ENCODE data around the gene HYDIN. TPM values are rescaled to one million over a fixed set of nuclear protein-coding genes. Genes with fewer than 3 reads are reported as not detected.
"Not testable (repeated sequence)": the region's sequence is repeated elsewhere in the genome, so short reads cannot be mapped to it uniquely, and the experiment has no call there.

HYDIN gene
- total and polyA plus RNA-seq, 2 experiments from 2014 or later = 0.04 to 0.67 TPM

GRCh38 chr16:71110565-71110964 is 120.0 kb downstream of the HYDIN start:
- WGBS (ENCODE audit: low lambda C conversion rate, missing lambda C conversion rate) = 100% methylated on average over 1 of the region's 3 CpGs
- H3K79me2 ChIP-seq; H3K27me3 ChIP-seq; H3K9me2 ChIP-seq (replicated peaks; ENCODE audit: insufficient read depth); DNase-seq (ENCODE audit: low spot score); H2AFZ ChIP-seq; H3K27ac ChIP-seq; H3K4me1 ChIP-seq (ENCODE audit: insufficient read depth); H3K36me3 ChIP-seq (replicated peaks; ENCODE audit: insufficient read depth, low read depth); H3K4me2 ChIP-seq; H3K4me3 ChIP-seq; H3K9me3 ChIP-seq (ENCODE audit: low read depth); H4K20me1 ChIP-seq (ENCODE audit: insufficient read depth, poor library complexity, severe bottlenecking): not testable (repeated sequence)

- 69% methylated on average over 1 of the region's 3 CpGs for WGBS (ENCODE audit: low lambda C conversion rate, missing lambda C conversion rate)
- not testable (repeated sequence) for H3K4me2 ChIP-seq; H3K9me3 ChIP-seq (ENCODE audit: low read depth); H3K79me2 ChIP-seq; H4K20me1 ChIP-seq (ENCODE audit: insufficient read depth, poor library complexity, severe bottlenecking); H3K4me1 ChIP-seq (ENCODE audit: insufficient read depth); H3K4me3 ChIP-seq; H3K36me3 ChIP-seq (replicated peaks; ENCODE audit: insufficient read depth, low read depth); H3K27ac ChIP-seq; H3K27me3 ChIP-seq; H2AFZ ChIP-seq; H3K9me2 ChIP-seq (replicated peaks; ENCODE audit: insufficient read depth); DNase-seq (ENCODE audit: low spot score)
These were observed 120.8 kb downstream of the HYDIN start for GRCh38 chr16:71109656-71110208.

- not testable (repeated sequence) for H4K20me1 ChIP-seq (ENCODE audit: insufficient read depth, poor library complexity, severe bottlenecking); H3K4me3 ChIP-seq; H3K79me2 ChIP-seq; H3K4me1 ChIP-seq (ENCODE audit: insufficient read depth); H3K36me3 ChIP-seq (replicated peaks; ENCODE audit: insufficient read depth, low read depth); H3K9me2 ChIP-seq (replicated peaks; ENCODE audit: insufficient read depth); H3K27ac ChIP-seq; H3K9me3 ChIP-seq (ENCODE audit: low read depth); H3K27me3 ChIP-seq; H2AFZ ChIP-seq; DNase-seq (ENCODE audit: low spot score); H3K4me2 ChIP-seq
These were observed 124.6 kb downstream of the HYDIN start for GRCh38 chr16:71105881-71106280.

GRCh38 chr16:71083573-71083972 is 146.9 kb downstream of the HYDIN start:
- H3K9me2 ChIP-seq (replicated peaks; ENCODE audit: insufficient read depth); H3K4me2 ChIP-seq; H3K4me3 ChIP-seq; H4K20me1 ChIP-seq (ENCODE audit: insufficient read depth, poor library complexity, severe bottlenecking); H2AFZ ChIP-seq; H3K79me2 ChIP-seq; H3K9me3 ChIP-seq (ENCODE audit: low read depth); H3K27ac ChIP-seq; H3K4me1 ChIP-seq (ENCODE audit: insufficient read depth); H3K36me3 ChIP-seq (replicated peaks; ENCODE audit: insufficient read depth, low read depth); H3K27me3 ChIP-seq; DNase-seq (ENCODE audit: low spot score): not testable (repeated sequence)
- 95% methylated on average over 5 of the region's 6 CpGs for WGBS (ENCODE audit: low lambda C conversion rate, missing lambda C conversion rate)

GRCh38 chr16:71080777-71081176 is 149.7 kb downstream of the HYDIN start:
- not testable (repeated sequence) for H2AFZ ChIP-seq; H4K20me1 ChIP-seq (ENCODE audit: insufficient read depth, poor library complexity, severe bottlenecking); H3K4me3 ChIP-seq; DNase-seq (ENCODE audit: low spot score); H3K36me3 ChIP-seq (replicated peaks; ENCODE audit: insufficient read depth, low read depth); H3K4me1 ChIP-seq (ENCODE audit: insufficient read depth); H3K9me3 ChIP-seq (ENCODE audit: low read depth); H3K4me2 ChIP-seq; H3K79me2 ChIP-seq; H3K27ac ChIP-seq; H3K9me2 ChIP-seq (replicated peaks; ENCODE audit: insufficient read depth); H3K27me3 ChIP-seq
- WGBS (ENCODE audit: low lambda C conversion rate, missing lambda C conversion rate) = 67% methylated on average over 1 of the region's 1 CpG

GRCh38 chr16:71080262-71080661 is 150.3 kb downstream of the HYDIN start:
- 86% methylated on average over 1 of the region's 1 CpG for WGBS (ENCODE audit: low lambda C conversion rate, missing lambda C conversion rate)
- H3K9me3 ChIP-seq (ENCODE audit: low read depth); DNase-seq (ENCODE audit: low spot score); H3K4me3 ChIP-seq; H4K20me1 ChIP-seq (ENCODE audit: insufficient read depth, poor library complexity, severe bottlenecking); H3K9me2 ChIP-seq (replicated peaks; ENCODE audit: insufficient read depth); H3K36me3 ChIP-seq (replicated peaks; ENCODE audit: insufficient read depth, low read depth); H3K27ac ChIP-seq; H3K27me3 ChIP-seq; H3K79me2 ChIP-seq; H3K4me2 ChIP-seq; H2AFZ ChIP-seq; H3K4me1 ChIP-seq (ENCODE audit: insufficient read depth): not testable (repeated sequence)

- H3K79me2 ChIP-seq; H3K9me2 ChIP-seq (replicated peaks; ENCODE audit: insufficient read depth); H3K27me3 ChIP-seq; H3K4me2 ChIP-seq; H3K4me1 ChIP-seq (ENCODE audit: insufficient read depth); H3K9me3 ChIP-seq (ENCODE audit: low read depth); H3K27ac ChIP-seq; H3K36me3 ChIP-seq (replicated peaks; ENCODE audit: insufficient read depth, low read depth); H2AFZ ChIP-seq; H4K20me1 ChIP-seq (ENCODE audit: insufficient read depth, poor library complexity, severe bottlenecking); DNase-seq (ENCODE audit: low spot score); H3K4me3 ChIP-seq: not testable (repeated sequence)
- WGBS (ENCODE audit: low lambda C conversion rate, missing lambda C conversion rate) = no CpG with 5 or more reads among the region's 1 CpG
These were observed 159.9 kb downstream of the HYDIN start for GRCh38 chr16:71070651-71071050.

- H3K36me3 ChIP-seq (replicated peaks; ENCODE audit: insufficient read depth, low read depth); H3K9me3 ChIP-seq (ENCODE audit: low read depth); H3K4me2 ChIP-seq; DNase-seq (ENCODE audit: low spot score); H3K9me2 ChIP-seq (replicated peaks; ENCODE audit: insufficient read depth); H3K79me2 ChIP-seq; H2AFZ ChIP-seq; H3K4me1 ChIP-seq (ENCODE audit: insufficient read depth); H3K4me3 ChIP-seq; H3K27ac ChIP-seq; H3K27me3 ChIP-seq; H4K20me1 ChIP-seq (ENCODE audit: insufficient read depth, poor library complexity, severe bottlenecking): not testable (repeated sequence)
- WGBS (ENCODE audit: low lambda C conversion rate, missing lambda C conversion rate) = 95% methylated on average over 4 of the region's 4 CpGs
These were observed 160.7 kb downstream of the HYDIN start for GRCh38 chr16:71069842-71070241.

GRCh38 chr16:71053897-71054609 is 176.5 kb downstream of the HYDIN start:
- not testable (repeated sequence) for H3K4me3 ChIP-seq; H3K9me2 ChIP-seq (replicated peaks; ENCODE audit: insufficient read depth); H2AFZ ChIP-seq; H3K4me2 ChIP-seq; DNase-seq (ENCODE audit: low spot score); H3K9me3 ChIP-seq (ENCODE audit: low read depth); H3K79me2 ChIP-seq; H3K27me3 ChIP-seq; H3K4me1 ChIP-seq (ENCODE audit: insufficient read depth); H3K27ac ChIP-seq; H4K20me1 ChIP-seq (ENCODE audit: insufficient read depth, poor library complexity, severe bottlenecking); H3K36me3 ChIP-seq (replicated peaks; ENCODE audit: insufficient read depth, low read depth)
- WGBS (ENCODE audit: low lambda C conversion rate, missing lambda C conversion rate) = 89% methylated on average over 3 of the region's 3 CpGs
